ENCODE measurements around the gene DIS3L2.
"Not testable (repeated sequence)": the region's sequence is repeated elsewhere in the genome, so short reads cannot be mapped to it uniquely, and the experiment has no call there.

Gene DIS3L2

DNA sequence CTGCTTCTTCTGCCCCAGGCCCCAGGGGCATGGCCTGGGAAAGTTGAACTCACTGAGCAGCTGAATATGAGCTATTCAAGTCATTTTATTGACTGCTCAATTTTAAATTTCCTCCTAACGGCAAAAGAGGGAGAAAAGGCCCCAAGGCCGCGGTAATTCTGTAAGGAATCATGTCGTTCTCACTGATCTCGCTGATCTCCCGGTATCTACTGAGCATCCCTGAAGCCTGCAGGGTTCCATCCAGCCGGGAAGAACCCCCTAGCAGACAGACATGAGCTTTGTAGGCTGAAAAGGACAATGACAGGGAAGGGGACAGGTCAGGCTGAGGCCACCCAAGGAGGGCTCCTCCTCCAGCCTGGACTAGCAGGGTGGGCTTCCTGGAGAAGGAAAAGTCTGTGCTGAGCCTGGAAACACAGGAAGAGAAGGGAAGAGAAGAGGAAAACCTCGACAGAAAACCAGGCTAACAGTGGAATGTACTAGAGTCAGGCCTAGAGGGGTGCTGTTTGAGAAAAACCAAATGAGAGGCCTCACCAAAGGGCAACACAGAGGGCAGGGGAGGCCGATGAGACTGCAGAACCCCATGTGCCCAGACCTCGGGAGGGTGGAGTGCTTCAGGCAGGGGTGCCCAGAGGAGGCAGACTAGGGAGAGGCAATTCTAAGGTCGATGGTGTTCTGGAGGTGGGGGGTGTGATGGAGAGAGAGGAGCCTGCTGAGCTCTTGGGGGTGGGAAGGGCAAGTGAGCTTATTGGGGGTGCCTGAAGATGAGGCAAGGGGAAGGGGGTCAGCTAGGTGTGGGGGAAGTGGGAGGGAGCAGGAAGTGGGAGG, 32.4 kb upstream of the DIS3L2 start:
- DNase-seq (ENCODE audit: low read depth): no peak

GRCh38 chr2:231929961-231930592, 31.4 kb upstream of the DIS3L2 start:
- DNase-seq (ENCODE audit: low read depth): no peak

GRCh38 chr2:231930593-231931281, 30.8 kb upstream of the DIS3L2 start:
- no peak for DNase-seq (ENCODE audit: low read depth)

DNA sequence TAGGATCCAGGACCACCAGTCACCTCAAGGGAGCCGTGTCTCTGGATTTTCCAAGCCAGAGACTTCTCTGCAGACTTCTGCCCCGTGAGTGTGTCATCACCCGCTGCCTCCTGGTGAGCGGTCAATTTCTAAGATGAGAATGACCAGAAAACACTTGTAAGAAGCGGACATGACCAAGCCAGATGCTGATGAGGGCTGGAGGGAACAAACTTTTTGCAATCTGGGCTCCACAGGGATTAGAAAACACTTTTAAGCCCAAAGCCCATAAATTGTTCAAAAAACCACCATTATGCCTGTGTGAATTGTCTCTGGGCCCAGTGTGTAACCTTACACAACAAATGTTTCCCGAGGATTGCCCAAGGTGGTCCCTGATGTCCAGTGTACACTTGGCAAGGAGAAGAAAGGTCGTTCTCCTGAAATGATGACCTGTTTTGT, 30.0 kb upstream of the DIS3L2 start:
- DNase-seq (ENCODE audit: low read depth): no peak

- DNase-seq (ENCODE audit: low read depth): no peak
Measured at GRCh38 chr2:231932711-231932970, 28.9 kb upstream of the DIS3L2 start.

DNA sequence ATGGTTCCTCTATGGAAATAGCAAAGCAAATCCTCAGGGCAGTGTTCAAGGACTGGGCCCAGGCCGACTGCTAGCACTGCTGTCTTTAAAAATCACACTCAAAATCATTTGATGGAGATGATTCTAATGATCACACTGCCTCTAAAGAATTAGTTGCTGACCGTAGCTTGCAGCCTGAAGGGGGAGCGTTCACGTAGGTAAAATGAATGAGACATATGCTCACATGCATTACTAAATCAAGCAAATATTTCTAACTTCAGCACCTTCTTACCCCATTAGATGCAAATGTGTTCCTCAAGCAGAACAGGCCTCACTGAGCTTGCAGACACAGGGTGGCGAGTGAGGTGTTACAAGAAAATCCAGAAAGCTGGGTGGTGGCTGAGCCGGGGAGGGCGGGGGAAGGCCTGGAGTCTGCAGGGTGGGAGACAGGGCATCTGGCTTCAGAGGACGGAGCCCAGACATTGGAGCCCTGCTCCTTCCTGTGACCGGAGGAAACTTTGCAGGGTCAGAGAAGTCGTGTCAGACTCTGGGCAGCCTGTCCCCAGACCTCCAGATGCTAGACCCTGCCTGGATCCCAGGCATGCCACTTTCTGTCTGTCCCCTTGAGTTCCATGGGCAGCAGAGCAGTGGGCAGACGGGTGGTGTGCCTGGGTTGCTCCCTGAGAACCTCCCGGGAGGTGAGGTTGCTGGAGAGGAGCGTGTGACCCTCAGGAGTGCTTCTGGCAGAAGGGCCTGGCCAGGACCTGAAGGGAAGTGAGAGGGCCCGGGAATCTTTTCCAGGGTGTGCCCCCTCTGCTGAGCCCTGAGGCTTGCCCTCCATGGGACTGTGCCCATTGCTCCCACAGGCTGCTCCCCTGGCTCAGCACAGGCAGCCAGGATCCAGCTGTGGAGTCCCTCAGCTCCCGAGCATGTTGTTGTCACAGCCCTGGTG, 28.3 kb upstream of the DIS3L2 start:
- DNase-seq (ENCODE audit: low read depth): no peak

DNA sequence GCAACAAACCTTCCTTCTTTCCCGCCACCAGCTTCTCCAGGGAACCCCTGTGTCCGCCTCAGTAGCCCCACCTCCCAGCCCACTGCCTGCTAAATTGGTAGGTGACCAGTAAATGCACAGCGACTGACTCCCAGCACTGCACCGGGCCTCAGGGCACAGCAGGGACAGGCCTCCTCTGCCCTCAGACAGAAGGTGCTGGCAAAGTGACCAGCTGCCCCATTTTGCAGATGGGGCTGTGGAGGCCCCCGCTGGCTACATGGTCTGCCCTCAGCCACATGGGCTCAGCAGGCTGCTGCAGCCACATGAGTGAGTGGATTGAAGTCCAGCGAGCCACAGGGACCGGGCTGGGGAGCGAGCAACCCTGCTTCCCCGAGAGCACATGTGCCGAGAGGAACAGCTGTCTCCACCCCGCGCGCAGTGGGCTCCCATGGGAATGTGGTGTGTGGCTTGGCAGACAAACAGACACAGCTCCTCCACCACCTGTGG, 27.6 kb upstream of the DIS3L2 start:
- no peak for DNase-seq (ENCODE audit: low read depth)

DNA sequence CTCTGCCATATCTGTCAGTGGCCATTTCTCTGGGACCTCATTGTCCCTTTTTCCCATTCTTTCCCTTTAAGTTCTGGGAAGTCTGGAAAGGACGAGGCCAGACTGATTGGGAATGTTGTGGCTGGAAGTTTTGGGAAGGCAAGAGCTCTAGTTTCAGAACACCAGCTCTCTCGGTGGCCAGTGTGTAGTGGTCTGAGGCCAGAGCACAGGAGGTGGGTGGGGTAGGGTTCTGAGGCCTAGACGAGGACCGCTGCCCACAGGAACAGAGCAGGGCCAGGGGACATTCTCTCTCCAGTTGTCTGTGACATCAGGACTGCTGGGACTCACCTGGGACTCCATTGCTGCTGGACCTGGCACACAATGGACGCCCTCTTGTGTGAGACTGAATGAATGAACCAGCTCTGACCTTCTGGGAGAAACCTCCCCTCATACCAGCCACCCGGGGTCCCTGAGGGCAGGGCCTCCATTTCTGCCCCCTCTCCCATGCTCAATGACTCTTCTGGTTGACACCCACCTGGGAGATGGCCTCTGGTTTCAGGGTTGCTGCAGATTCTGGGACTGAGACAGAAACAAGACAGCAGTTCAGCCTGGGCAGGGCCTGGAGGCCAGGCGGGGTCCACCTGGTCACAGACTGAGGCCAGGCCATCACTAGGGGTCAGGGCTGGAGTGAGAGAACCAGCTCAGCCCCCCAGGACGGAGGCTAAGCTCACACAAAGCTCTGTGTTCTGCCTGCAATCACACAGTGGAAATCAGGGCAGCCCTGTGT, 26.9 kb upstream of the DIS3L2 start:
- no peak for DNase-seq (ENCODE audit: low read depth)

DNA sequence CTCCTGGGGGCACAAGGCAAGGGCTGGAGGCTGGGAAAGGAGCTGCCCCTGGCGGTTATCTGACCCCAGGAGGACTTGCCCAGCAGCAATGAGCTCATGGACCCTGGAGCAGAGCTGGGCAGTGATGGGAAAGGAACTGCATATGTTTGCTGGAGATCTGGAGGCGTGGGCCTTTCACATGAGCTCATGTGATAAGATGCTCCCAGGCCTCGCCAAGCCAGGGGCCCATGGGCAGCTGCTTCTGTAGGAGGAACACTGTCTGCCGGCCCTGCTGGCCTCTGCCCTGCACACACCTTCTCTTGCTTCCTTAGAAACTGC, 26.3 kb upstream of the DIS3L2 start:
- no peak for DNase-seq (ENCODE audit: low read depth)

GRCh38 chr2:231935815-231936214, 25.7 kb upstream of the DIS3L2 start:
- DNase-seq (ENCODE audit: low read depth): no peak

DNA sequence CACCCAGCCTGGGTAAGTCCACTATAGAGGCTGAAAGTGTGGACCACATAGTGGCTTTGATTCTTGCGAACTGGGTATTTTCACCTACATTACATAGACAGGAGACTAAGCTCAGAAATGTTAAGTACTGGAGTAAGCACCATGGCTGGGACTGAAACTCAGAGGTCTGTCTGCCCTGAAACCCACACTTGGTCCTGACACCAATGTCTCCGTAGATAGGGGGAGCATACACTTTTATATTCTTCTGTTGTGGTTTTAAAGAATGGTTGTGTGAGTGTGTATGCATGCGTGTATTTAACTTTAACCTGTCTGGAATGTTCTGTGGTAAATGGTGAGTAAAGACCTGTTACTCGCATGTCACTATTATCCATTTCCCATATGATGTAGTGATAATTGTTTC, 25.0 kb upstream of the DIS3L2 start:
- DNase-seq (ENCODE audit: low read depth): no peak

DNA sequence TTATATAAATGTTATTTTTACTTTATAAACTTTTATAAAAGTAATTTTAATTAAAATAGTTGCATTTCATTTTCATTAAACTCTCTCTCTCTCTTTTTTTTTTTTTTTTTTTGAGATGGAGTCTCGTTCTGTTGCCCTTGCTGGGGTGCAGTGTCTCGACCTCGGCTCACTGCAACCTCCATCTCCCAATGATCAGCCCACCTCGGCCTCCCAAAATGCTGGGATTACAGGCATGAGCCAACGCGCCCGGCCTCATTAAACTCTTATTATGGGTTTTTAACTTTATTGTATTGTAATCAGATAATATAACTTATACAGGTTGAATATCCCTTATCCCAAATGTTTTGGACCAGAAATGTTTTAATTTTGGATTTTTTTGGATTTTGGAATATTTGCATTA, 24.5 kb upstream of the DIS3L2 start:
- no peak for DNase-seq (ENCODE audit: low read depth)

GRCh38 chr2:231939022-231939421, 22.5 kb upstream of the DIS3L2 start:
- DNase-seq (ENCODE audit: low read depth): no peak

- no peak for DNase-seq (ENCODE audit: low read depth)
Measured at GRCh38 chr2:231940795-231941194, 20.7 kb upstream of the DIS3L2 start.

- DNase-seq (ENCODE audit: low read depth): no peak
Measured at GRCh38 chr2:231941673-231942072, 19.8 kb upstream of the DIS3L2 start.

GRCh38 chr2:231942180-231942579, 19.3 kb upstream of the DIS3L2 start:
- no peak for DNase-seq (ENCODE audit: low read depth)

DNA sequence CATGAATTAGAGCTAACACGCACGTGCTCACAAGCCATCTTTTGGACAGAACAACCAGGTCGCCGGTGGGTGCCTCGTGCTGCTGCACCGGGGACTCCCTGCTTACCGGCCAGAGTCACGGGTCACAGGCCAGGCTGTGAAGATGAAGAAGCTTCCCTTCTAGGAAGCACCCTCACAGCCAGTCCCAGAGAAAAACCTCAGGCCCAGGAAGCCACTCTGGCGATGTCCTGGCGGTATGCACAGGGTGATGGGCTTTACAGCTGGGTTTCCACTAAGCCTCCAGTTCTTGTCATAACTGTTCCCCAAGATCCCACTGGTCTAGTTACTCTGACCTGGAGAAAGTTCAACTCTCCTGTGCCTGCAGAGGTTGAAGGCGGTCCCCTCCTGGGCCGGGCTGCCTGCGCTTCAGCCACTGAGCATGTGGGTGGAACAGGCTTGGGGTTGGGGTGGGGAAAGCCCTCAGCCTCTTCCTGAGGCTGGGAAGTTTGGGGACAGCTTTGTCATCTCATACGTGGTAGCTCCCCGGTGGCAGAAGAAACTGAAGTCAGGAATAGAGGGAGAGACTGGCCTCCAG, 15.2 kb upstream of the DIS3L2 start:
- no peak for DNase-seq (ENCODE audit: low read depth)

DNA sequence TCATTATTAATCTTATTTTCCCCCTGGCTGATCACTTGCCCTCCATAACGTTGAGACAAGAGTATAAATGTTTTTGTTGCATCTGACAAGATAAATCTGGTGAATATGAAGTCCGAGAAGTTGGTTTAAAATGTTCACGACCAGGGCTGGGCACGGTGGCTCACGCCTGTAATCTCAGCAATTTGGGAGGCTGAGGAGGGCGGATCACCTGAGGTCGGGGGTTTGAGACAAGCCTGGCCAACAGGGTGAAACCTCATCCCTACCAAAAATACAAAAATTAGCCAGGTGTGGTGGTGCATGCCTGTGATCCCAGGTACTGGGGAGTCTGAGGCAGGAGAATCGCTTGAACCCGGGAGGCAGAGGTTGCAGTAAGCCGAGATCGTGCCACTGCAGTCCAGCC, 14.4 kb upstream of the DIS3L2 start:
- DNase-seq (ENCODE audit: low read depth): not testable (repeated sequence)

DNA sequence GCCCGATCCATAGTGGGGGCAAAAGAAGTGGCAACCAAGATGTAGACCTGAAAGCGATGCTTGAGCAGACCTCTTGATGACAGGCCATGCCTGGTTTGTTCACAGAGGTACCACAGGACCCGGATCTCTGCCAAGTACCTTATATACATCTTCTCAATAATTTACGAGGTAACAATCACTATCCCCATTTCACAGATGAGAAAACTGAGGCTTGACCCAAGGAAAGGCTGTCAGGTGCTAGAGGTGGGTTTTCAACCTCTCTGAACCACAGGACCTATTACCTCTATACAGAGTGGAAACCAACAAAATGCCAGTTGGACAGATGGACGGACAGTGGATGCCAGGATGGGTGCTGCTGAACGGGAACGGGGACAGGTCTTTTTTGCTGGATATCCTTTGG, 13.8 kb upstream of the DIS3L2 start:
- no peak for DNase-seq (ENCODE audit: low read depth)

- DNase-seq (ENCODE audit: low read depth): no peak
Measured at GRCh38 chr2:231951452-231952035, 10.0 kb upstream of the DIS3L2 start.

All from fibroblast of the conjunctiva (primary cell).